Suppressor macrophage treated with lipopolysaccharide for 1 hour (primary cell): ENCODE measurements around the gene ZNF283.
"Not testable (repeated sequence)": the region's sequence is repeated elsewhere in the genome, so short reads cannot be mapped to it uniquely, and the experiment has no call there.

ENCODE experiments used
- DNase-seq, 3 donors: peaks; one replicate each; pipeline ENCODE4 v3.0.0-alpha.2; 2020 to 2022

ZNF283 gene

DNA sequence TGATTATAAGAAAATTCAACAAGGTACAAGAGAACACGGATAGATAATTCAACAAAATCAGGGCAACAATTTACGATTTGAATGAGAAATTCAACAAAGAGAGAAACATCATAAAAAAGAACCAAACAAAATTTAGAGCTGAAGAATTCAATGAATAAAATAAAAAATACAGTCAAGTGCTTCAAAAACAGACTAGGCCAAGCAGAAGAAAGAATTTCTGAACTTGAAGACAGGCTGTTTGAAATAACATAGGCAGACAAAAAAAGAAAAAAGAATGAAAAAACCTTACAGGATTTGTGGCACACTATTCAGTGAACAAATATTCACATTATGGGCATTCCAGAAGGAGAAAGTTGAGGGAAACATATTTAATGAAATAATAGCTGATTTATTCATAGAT is 31.1 kb downstream of the ZNF283 start:
- no peak for DNase-seq

GRCh38 chr19:43866923-43867322 is 39.8 kb downstream of the ZNF283 start:
- not testable (repeated sequence) for DNase-seq

DNA sequence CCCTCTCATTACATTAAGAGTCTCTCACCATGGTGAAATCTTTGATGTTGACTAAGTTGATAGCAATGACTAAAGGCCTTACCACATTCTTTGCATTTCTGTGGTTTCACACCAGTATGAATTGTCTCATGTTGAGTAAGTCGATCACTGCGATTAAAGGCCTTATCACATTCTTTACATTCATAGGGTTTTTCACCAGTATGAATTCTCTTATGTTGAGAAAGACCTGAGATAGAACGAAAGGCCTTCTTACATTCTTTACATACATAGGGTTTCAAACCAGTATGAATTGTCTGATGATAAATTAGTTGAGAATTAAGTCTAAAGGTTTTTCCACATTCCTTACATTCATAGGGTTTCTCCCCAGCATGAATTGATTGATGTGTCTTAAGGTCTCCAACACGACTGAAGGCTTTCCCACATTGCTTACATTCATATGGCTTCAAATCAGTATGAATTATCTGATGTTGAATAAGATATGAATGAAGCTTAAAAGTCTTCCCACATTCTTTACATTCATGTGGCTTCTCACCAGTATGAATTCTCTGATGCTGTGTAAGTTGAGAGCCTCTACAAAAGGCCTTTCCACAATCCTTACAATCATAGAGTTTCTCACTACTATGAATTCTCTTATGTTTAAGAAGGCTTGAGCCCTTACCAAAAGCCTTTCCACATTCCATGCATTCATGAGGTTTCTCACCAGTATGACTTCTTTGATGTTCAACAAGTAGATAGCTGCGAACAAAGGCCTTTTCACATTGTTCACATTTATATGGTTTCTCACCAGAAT is 45.6 kb downstream of the ZNF283 start:
- no peak for DNase-seq

DNA sequence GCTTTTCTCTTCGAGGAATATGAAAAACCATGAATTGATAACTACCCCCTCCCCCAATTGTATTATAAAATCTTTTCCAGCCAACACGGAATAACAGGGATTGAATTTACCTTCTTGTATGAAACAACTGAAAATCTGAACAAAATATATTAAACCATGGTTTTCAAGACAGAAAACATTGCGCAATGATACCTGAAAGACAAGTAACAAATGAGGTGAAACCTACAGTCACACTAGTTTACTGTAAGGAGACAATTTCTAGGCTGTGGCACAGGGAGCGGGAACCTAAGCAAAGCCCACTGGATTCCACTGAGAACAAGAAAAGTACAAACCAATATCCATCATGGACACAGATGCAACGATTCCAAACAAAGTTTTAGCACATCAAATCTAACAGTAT is 53.4 kb downstream of the ZNF283 start:
- DNase-seq = no peak

GRCh38 chr19:43883864-43884263 is 56.7 kb downstream of the ZNF283 start, which contains the start of gene ZNF404:
Gene ZNF404 (minus strand): TSS chr19:43883964.
- no peak for DNase-seq

GRCh38 chr19:43895727-43896308 is 68.7 kb downstream of the ZNF283 start:
- DNase-seq = no peak
